GM19025 (cell line): ENCODE data around the gene MGMT.

ENCODE experiments used
- ATAC-seq: cut with Tn5 transposase; IDR thresholded peaks from one replicate; pipeline ENCODE4 v1.9.1; 2021; ENCODE audit warnings: mild to moderate bottlenecking, low read depth, moderate library complexity; ENCODE audit not compliant: unreplicated experiment

Gene MGMT

GRCh38 chr10:129808092-129808983 lies 341.3 kb downstream of the MGMT start:
- no peak for ATAC-seq

- no peak for ATAC-seq
Measured at GRCh38 chr10:129809431-129809830, 342.4 kb downstream of the MGMT start.

- no peak for ATAC-seq
Measured at GRCh38 chr10:129809841-129810240, 342.8 kb downstream of the MGMT start.

GRCh38 chr10:129811208-129811607 lies 344.2 kb downstream of the MGMT start:
- no peak for ATAC-seq

GRCh38 chr10:129812398-129812797 lies 345.4 kb downstream of the MGMT start:
- ATAC-seq = no peak

- no peak for ATAC-seq
Measured at GRCh38 chr10:129814681-129815646, 347.9 kb downstream of the MGMT start.

- ATAC-seq = no peak
Measured at GRCh38 chr10:129815898-129816655, 349.0 kb downstream of the MGMT start.

GRCh38 chr10:129816656-129817045 lies 349.6 kb downstream of the MGMT start:
- ATAC-seq = no peak
